GM10266 (cell line): ENCODE results near the gene AGBL1.

ENCODE experiments used
- DNase-seq: peaks from one replicate; pipeline ENCODE4 v3.0.0; 2012; ENCODE audit errors: extremely low spot score
- TF ChIP-seq, protein P1 (sequence below): IDR thresholded peaks from 2 replicates; pipeline ENCODE4 v1.5.1; 2012; ENCODE audit warnings: mild to moderate bottlenecking, low read depth; ENCODE audit not compliant: control insufficient read depth, insufficient read depth; ENCODE audit errors: missing control alignments

The AGBL1 gene

DNA sequence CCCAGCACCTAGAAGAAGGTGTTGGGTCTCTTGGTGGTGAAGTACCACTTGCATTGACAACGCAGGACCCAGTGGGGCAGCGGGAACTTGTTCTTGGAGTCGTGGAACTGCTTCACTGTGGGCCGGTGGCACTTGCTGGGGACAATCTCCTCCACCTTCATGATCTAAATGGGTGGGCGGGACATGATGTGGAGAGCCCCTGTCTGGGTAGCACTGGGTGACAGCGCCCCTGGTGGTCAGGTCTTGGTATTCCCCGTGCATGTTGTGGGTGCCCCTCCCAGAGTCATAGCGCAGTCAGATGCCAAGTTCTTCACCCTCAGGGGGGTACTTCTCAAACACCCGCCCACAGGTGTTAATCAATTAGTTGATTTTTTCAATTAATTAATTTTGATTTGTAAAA lies 60.2 kb downstream of the AGBL1 start:
- TF ChIP-seq, protein P1, sequence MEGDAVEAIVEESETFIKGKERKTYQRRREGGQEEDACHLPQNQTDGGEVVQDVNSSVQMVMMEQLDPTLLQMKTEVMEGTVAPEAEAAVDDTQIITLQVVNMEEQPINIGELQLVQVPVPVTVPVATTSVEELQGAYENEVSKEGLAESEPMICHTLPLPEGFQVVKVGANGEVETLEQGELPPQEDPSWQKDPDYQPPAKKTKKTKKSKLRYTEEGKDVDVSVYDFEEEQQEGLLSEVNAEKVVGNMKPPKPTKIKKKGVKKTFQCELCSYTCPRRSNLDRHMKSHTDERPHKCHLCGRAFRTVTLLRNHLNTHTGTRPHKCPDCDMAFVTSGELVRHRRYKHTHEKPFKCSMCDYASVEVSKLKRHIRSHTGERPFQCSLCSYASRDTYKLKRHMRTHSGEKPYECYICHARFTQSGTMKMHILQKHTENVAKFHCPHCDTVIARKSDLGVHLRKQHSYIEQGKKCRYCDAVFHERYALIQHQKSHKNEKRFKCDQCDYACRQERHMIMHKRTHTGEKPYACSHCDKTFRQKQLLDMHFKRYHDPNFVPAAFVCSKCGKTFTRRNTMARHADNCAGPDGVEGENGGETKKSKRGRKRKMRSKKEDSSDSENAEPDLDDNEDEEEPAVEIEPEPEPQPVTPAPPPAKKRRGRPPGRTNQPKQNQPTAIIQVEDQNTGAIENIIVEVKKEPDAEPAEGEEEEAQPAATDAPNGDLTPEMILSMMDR, result peak; percentile 34
- peak; percentile 6 for DNase-seq

DNA sequence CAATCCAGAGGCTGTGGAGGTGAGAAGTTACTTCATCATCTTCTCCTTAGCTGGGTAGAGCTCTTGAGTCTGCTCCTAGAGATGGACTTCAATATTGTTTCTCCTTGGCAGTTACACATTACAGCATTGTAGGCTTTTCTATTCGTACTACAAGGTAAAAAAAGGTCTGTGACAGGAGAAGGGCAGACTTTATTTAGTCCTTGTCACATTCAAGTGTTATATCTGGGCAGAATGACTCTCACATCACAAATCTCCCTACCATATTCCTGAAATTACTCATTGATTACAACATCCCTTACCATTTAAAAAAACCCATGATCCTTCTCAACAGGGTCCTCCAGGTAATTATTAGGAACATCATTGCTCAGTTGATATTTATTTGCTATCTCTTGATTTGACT lies 75.0 kb downstream of the AGBL1 start:
- TF ChIP-seq, protein P1, result no peak
- no peak for DNase-seq

DNA sequence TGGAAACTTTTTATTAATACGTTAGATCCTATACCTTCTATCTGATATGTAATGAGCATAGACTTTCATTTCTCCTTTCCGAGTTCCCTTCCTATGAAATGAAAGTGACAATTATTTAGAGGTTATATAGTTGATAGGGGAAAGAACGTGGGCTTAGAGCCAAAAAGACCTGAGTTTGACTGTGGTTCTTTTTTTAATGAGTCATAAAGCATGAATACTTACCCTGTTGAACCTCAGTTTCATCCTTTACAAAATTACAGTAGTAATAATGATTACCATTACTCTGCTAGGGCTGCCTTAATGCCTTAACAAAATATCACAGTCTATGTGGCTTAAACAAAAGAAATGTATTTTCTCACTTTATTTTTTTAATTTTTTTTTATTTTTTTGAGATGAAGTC lies 75.9 kb downstream of the AGBL1 start:
- DNase-seq, result no peak
- TF ChIP-seq, protein P1, result no peak

DNA sequence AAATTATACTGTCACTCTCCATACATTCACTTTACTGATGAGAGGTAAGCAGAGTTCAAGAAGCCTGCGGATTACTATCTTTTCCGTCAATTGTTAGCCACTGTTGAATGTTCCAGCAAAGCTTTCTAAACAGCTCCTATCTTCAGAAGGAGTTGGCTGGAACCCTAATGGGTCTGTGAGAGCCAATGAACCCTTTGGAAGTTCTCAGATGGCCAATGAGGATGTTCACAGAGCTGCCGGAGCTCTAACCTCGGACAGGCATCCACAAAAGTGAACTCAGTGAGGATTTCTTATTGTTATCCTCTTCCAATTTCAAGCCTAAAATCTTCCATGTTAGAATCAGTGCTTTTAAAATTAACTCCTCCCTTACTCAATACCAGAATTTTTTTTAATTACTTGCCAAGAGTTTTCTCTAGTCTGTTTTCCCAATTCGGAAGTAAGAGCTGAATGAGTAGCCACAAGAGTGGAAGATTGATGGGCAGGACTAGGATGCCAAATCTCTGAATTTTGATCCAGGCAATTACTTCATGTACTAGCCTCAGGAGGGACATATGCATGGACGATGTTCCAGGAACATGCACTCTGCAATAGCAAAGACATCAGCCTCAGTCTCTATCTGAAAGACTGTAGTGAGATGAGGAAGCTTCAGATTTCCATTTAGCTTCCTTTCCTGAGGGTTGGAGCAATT lies 78.1 kb downstream of the AGBL1 start:
- DNase-seq, result no peak
- TF ChIP-seq, protein P1, result no peak

DNA sequence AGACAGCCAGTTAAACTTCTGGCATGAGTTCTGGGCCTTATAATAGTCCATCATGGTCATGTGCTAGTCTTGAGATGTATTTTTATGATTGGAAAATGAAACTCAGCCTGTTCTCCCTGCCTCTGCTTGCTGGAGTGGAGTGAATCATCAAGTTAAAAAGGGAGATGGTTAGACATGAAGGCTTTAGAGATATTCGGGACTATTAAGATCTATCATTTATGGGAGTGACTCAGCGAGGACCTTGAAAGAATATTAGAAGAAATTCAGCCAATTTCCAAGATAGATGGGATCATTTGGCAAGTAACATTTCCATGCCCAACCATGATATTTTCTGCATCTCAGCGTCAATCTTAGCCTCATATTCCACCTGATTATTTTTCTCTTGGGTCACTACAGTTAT lies 79.8 kb downstream of the AGBL1 start:
- TF ChIP-seq, protein P1, result no peak
- DNase-seq, result no peak

DNA sequence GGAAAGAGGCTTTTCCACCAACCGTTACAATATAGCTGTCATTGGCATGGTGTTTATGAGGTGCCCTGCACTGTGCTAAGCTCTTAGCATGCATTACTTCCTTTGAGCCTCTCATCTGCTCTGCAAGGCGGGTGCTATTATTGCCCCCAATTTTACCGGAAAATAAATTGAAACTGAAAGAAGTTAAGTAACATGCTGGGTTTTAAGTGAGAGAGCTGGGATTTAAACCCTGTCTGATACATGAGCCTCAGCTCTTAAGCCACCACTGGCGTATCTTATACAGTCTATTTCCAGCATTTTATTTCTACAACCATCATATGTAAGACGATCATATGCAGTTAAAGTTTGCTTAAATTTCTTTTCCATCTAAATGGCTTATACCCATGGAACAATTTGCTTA lies 81.6 kb downstream of the AGBL1 start:
- TF ChIP-seq, protein P1, result no peak
- DNase-seq, result no peak

DNA sequence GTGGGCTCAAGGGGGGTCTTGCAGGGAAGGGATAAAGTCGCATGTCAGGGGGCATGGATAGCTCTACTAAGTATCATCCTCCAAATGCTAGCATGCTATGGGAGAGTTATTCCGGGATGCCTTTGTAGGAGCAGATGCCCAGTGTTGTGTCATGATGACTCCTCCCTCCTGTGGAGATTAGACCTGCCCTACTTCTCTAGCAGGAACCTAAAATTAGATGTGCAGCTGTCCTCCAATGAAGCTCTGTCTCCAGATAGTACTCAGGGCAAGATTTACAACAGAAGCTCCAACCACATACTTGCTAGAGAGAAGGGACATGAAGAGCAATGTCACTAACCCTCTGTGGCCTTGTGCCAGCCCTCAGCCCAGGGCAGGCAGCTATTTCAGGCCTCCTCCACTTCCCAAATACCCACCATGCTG lies 82.5 kb downstream of the AGBL1 start:
- DNase-seq, result no peak
- TF ChIP-seq, protein P1, result no peak
